ENCODE data around the gene ANO4. TPM values are rescaled to one million over a fixed set of nuclear protein-coding genes. Genes with fewer than 3 reads are reported as not detected.

Gene ANO4
- total and polyA plus RNA-seq, 2 experiments from 2014 or later: 0.33 to 0.92 TPM

- no peak for DNase-seq (ENCODE audit: low read depth in 1 of 2, low spot score in 1 of 2)
- Histone ChIP-seq H3K27ac (no peak overlapping the region), H3K9me3 (ENCODE audit: low read depth) (no peaks in the 10 kb centered on the region), H3K27me3 (no peaks in the 10 kb centered on the region), H3K4me3 (no peak overlapping the region), H3K36me3 (no peaks in the 10 kb centered on the region), H3K4me1 (ENCODE audit: low read depth) (no peaks in the 10 kb centered on the region)
- TF ChIP-seq CTCF (IDR thresholded peaks at IDR 0.05; ENCODE audit: low read depth, low read length): peak; percentile 34
Measured at GRCh38 chr12:100877776-100878175, 83.2 kb downstream of the ANO4 start.

GRCh38 chr12:100895192-100895591 is 100.6 kb downstream of the ANO4 start:
- DNase-seq (ENCODE audit: low read depth in 1 of 2, low spot score in 1 of 2): no peak
- Histone ChIP-seq H3K4me3 (no peak overlapping the region), H3K36me3 (no peaks in the 10 kb centered on the region), H3K4me1 (ENCODE audit: low read depth) (no peaks in the 10 kb centered on the region), H3K27me3 (no peaks in the 10 kb centered on the region), H3K27ac (no peak overlapping the region), H3K9me3 (ENCODE audit: low read depth) (no peaks in the 10 kb centered on the region)
- TF ChIP-seq CTCF (IDR thresholded peaks at IDR 0.05; ENCODE audit: low read depth, low read length): no peak

- TF ChIP-seq CTCF (IDR thresholded peaks at IDR 0.05; ENCODE audit: low read depth, low read length): no peak
- Histone ChIP-seq H3K4me3 (no peak overlapping the region), H3K27me3 (no peaks in the 10 kb centered on the region), H3K4me1 (ENCODE audit: low read depth) (no peaks in the 10 kb centered on the region), H3K36me3 (no peaks in the 10 kb centered on the region), H3K27ac (no peak overlapping the region), H3K9me3 (ENCODE audit: low read depth) (no peaks in the 10 kb centered on the region)
- DNase-seq (ENCODE audit: low read depth in 1 of 2, low spot score in 1 of 2): no peak
Measured at GRCh38 chr12:100896192-100896591, 101.6 kb downstream of the ANO4 start.

GRCh38 chr12:100897240-100897639 is 102.7 kb downstream of the ANO4 start:
- DNase-seq (ENCODE audit: low read depth in 1 of 2, low spot score in 1 of 2): peak in 1 of 2 donors; percentile 19
- H3K4me1 ChIP-seq (ENCODE audit: low read depth): no peaks in the 10 kb centered on the region
- H3K27ac ChIP-seq: no peak overlapping the region
- H3K9me3 ChIP-seq (ENCODE audit: low read depth): no peaks in the 10 kb centered on the region
- no peak for TF ChIP-seq CTCF (IDR thresholded peaks at IDR 0.05; ENCODE audit: low read depth, low read length)
- H3K36me3 ChIP-seq: no peaks in the 10 kb centered on the region
- no peak overlapping the region for H3K4me3 ChIP-seq
- H3K27me3 ChIP-seq: no peaks in the 10 kb centered on the region

GRCh38 chr12:100899301-100899700 is 104.7 kb downstream of the ANO4 start:
- TF ChIP-seq CTCF (IDR thresholded peaks at IDR 0.05; ENCODE audit: low read depth, low read length): no peak
- Histone ChIP-seq H3K27ac (no peak overlapping the region), H3K4me3 (no peak overlapping the region), H3K27me3 (no peaks in the 10 kb centered on the region), H3K4me1 (ENCODE audit: low read depth) (no peaks in the 10 kb centered on the region), H3K36me3 (no peaks in the 10 kb centered on the region), H3K9me3 (ENCODE audit: low read depth) (no peaks in the 10 kb centered on the region)
- DNase-seq (ENCODE audit: low read depth in 1 of 2, low spot score in 1 of 2): no peak

- Histone ChIP-seq H3K9me3 (ENCODE audit: low read depth) (no peaks in the 10 kb centered on the region), H3K27me3 (no peaks in the 10 kb centered on the region), H3K4me1 (ENCODE audit: low read depth) (no peaks in the 10 kb centered on the region), H3K4me3 (no peak overlapping the region), H3K27ac (no peak overlapping the region), H3K36me3 (no peaks in the 10 kb centered on the region)
- no peak for TF ChIP-seq CTCF (IDR thresholded peaks at IDR 0.05; ENCODE audit: low read depth, low read length)
- DNase-seq (ENCODE audit: low read depth in 1 of 2, low spot score in 1 of 2): no peak
Measured at GRCh38 chr12:100900808-100901207, 106.2 kb downstream of the ANO4 start.

All from cardiac muscle cell (in vitro differentiated cells and primary cell).